Upper lobe of left lung (tissue), 6 donors: Measurements from ENCODE around the gene ADAMTS13. TPM values are rescaled to one million over a fixed set of nuclear protein-coding genes. Genes with fewer than 3 reads are reported as not detected.
"Not testable (repeated sequence)": the region's sequence is repeated elsewhere in the genome, so short reads cannot be mapped to it uniquely, and the experiment has no call there.

ENCODE experiments used
- ATAC-seq, 2 donors: fragments of 200-7000 bp; cut with Tn5 transposase; one replicate each; pipeline ENCODE4 v1.9.1; 2022; ENCODE audit warnings: mild to moderate bottlenecking in 2 of 2, moderate library complexity in 2 of 2; ENCODE audit not compliant: low FRiP score in 2 of 2
- DNase-seq, 2 donors: peaks; one replicate each; pipeline ENCODE4 v3.0.0-alpha.2; 2019 to 2020
- H3K27ac ChIP-seq, 4 donors: fragments of 200-600 bp; sonication (generic); one replicate each; pipeline ENCODE4 v1.5.1; 2016 to 2019
- H3K27me3 ChIP-seq, 4 donors: fragments of 200-600 bp; sonication (generic); one replicate each; pipeline ENCODE4 v1.5.1; 2017 to 2019
- H3K36me3 ChIP-seq, 4 donors: fragments of 200-600 bp; sonication (generic); one replicate each; pipeline ENCODE4 v1.5.1; 2016 to 2019
- H3K4me1 ChIP-seq, 4 donors: fragments of 200-600 bp; sonication (generic); one replicate each; pipeline ENCODE4 v1.5.1; 2018 to 2019
- H3K4me3 ChIP-seq, 4 donors: fragments of 200-600 bp; sonication (generic); one replicate each; pipeline ENCODE4 v1.5.1; 2017 to 2019; ENCODE audit warnings: mild to moderate bottlenecking in 2 of 4, moderate library complexity in 1 of 4
- H3K9me3 ChIP-seq, 4 donors: fragments of 200-600 bp; sonication (generic); one replicate each; pipeline ENCODE4 v1.5.1; 2018 to 2019
- EP300 ChIP-seq, 4 donors: sonication (generic); formaldehyde crosslinking; IDR thresholded peaks; one replicate each; pipeline ENCODE4 v1.5.1; 2017; ENCODE audit warnings: antibody characterized with exemption in 4 of 4, control low read depth in 2 of 4
- POLR2A ChIP-seq, 4 donors: fragments of 450-650 bp; IDR thresholded peaks; one replicate each; pipeline ENCODE4 v1.5.1; 2016 to 2017; ENCODE audit warnings: antibody characterized with exemption in 4 of 4, mild to moderate bottlenecking in 2 of 4
- POLR2AphosphoS5 ChIP-seq, 2 donors: sonication (generic); formaldehyde crosslinking; IDR thresholded peaks; one replicate each; pipeline ENCODE4 v1.5.1; 2017; ENCODE audit warnings: antibody characterized with exemption in 2 of 2
- WGBS, 2 donors: methylation state at CpG; one replicate each; pipeline ENCODE4 v1.1.5; 2017 to 2018; 5-methylcytosine and 5-hydroxymethylcytosine counted together
- total RNA-seq, 6 donors: library from RNA; depleted of rRNA in 4 of 6; stranded (reverse); fragments of >200 nt in 4 of 6; gene quantifications; one replicate each; pipeline versions ENCODE4 v1.1.0 to v1.2.1, GENCODE V29; 2016 to 2021
- TF ChIP-seq, protein P1 (sequence below), 6 experiments: fragments of 450-650 bp in 4 of 6; fragments of 200-600 bp in 2 of 6; sonication (generic) in 2 of 6; IDR thresholded peaks; one replicate each; pipeline ENCODE4 v1.5.1; 2016 to 2019; ENCODE audit warnings: antibody characterized with exemption in 6 of 6
- donor health status: DM: no; HTN: no; CAD: no; lungs with moderate emphysema.
- donor health status: DM: no; HTN: yes; CAD: no; lungs with severe emphysema.

ADAMTS13 gene
- total RNA-seq = 1 to 10 TPM; 1.4 to 9.4 (median 2.5) TPM

DNA sequence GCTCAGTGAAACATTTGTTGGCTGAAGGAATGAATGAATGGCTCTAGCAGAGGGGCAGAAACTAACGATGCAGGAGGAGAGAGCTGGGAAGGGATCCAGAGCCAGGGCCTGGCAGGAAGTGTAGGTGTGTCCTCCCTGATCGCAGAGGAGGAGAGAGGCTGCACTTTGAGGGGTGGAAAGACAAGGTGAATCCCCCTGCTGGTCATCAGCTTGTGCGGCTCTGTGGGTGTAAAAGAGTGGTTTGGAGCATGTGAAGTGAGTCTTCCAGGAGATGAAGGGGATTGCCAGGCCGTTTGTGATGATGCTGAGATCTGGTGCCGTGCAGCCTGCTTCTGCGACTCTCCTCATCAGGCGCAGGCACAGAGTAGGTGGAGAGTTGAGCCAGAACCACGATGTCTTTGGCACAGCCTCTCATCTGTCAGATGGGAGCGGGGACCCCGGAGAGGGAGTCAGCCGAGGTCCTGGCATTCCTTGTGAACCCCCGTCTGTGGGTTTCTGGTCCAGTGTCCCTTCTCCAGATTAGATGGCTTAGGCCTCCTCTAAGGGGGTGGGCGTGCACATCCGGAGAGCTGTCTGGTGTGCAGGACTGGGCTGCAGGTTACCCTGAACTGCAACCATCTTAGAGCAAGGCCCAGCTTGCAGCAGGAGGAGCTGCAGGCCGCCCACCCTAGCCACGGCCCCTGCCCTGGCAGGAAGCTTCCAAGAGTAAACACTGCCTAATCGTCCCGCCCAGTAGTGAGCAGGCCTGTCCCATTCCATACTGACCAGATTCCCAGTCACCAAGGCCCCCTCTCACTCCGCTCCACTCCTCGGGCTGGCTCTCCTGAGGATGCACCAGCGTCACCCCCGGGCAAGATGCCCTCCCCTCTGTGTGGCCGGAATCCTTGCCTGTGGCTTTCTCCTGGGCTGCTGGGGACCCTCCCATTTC is at the start of gene ADAMTS13:
ADAMTS13 (plus strand) TSS at position 753 of the 928 bp plus-strand sequence; CDS start at position 830, 77 bp downstream.
- ATAC-seq = no peak
- Histone ChIP-seq H3K9me3 (no peaks in the 10 kb centered on the region), H3K4me3 (no peak within 1 kb of the TSS), H3K4me1 (peaks cover 9 to 25% (median 11%) of the 10 kb centered on the region in 4 donors), H3K27me3 (no peaks in the 10 kb centered on the region), H3K36me3 (no peaks in the 10 kb centered on the region), H3K27ac (peak within 1 kb of the TSS in 1 of 4 donors; percentile 16)
- no peak for TF ChIP-seq POLR2AphosphoS5 (IDR thresholded peaks at IDR 0.05)
- TF ChIP-seq EP300 (IDR thresholded peaks at IDR 0.05) = no peak
- TF ChIP-seq POLR2A (IDR thresholded peaks at IDR 0.05) = no peak
- TF ChIP-seq, protein P1, sequence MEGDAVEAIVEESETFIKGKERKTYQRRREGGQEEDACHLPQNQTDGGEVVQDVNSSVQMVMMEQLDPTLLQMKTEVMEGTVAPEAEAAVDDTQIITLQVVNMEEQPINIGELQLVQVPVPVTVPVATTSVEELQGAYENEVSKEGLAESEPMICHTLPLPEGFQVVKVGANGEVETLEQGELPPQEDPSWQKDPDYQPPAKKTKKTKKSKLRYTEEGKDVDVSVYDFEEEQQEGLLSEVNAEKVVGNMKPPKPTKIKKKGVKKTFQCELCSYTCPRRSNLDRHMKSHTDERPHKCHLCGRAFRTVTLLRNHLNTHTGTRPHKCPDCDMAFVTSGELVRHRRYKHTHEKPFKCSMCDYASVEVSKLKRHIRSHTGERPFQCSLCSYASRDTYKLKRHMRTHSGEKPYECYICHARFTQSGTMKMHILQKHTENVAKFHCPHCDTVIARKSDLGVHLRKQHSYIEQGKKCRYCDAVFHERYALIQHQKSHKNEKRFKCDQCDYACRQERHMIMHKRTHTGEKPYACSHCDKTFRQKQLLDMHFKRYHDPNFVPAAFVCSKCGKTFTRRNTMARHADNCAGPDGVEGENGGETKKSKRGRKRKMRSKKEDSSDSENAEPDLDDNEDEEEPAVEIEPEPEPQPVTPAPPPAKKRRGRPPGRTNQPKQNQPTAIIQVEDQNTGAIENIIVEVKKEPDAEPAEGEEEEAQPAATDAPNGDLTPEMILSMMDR (IDR thresholded peaks at IDR 0.05) = no peak
- no peak for DNase-seq
- WGBS, 2 donors = 32 to 49% methylated on average over 16 to 23 of the region's 23 CpGs

DNA sequence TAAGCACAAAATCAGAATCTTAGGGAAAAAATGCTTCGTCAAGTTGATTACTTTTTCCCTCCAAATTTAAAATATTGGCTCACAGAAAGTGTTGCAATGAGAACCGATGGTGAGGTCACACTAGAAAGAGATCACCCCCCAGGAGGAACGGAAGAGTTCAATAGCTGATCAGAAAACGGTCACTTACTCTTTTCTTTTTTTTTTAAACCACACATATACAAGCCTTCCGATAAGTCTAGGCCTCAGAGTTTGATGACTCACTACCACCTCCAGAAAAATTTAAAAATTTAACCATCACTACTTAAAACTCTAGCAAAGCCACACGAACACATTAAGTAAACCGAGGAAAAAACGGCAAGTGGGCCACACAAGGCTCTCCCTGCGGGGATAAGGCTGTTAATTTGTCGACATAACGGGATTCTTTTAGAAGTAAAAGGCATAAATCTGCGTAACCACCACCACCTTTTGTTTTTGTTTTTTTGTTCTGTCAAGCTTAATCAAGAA is 47.5 kb upstream of the ADAMTS13 start:
- peak overlapping the region; percentile 70 to 96 (median 82) for H3K4me3 ChIP-seq
- H3K4me1 ChIP-seq = peaks cover 43 to 59% (median 56%) of the 10 kb centered on the region in 4 donors
- TF ChIP-seq POLR2AphosphoS5 (IDR thresholded peaks at IDR 0.05) = no peak
- TF ChIP-seq, protein P1 (IDR thresholded peaks at IDR 0.05) = no peak
- no peak for TF ChIP-seq POLR2A (IDR thresholded peaks at IDR 0.05)
- TF ChIP-seq EP300 (IDR thresholded peaks at IDR 0.05) = no peak
- peaks cover 0 to 20% (median 7%) of the 10 kb centered on the region in 4 donors for H3K36me3 ChIP-seq
- 15 to 16% methylated on average over 12 of the region's 12 CpGs for WGBS, 2 donors
- DNase-seq = no peak
- no peak for ATAC-seq
- H3K27me3 ChIP-seq = no peaks in the 10 kb centered on the region
- peak overlapping the region; percentile 95 to 100 (median 96) for H3K27ac ChIP-seq
- no peaks in the 10 kb centered on the region for H3K9me3 ChIP-seq

DNA sequence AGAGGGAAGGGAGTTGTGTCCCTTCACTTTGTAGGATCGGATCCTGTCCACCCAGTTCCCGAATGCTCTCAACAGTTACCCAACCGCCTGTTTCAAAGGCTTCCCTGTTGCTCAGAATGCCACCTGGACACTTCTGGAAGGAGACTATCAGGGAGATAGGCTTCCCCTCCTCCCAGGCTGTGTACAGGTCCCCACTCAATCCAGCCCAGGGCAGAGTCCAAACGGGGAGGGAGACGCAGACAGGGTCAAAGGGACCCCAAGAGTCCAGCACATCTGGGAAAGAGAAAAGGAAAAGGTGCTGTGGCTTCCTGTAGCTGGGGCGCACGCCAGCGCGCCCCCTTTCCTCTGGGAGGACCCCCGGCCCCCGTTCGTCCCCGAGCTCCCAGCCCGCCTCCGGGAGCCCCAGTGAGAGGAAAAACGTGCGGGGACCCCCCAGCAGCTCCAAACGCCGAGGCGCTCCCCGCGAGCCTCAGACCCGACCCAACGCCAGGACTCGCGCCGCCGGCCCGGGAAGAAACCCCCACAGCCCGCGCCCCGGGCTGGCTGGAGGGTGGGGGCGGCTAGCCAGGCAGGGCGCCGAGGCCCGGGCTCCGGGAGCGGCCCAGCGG is 46.9 kb upstream of the ADAMTS13 start:
- ATAC-seq (peak in 1 of 2 donors; percentile 5), DNase-seq (peak in 1 of 2 donors; percentile 67)
- no peaks in the 10 kb centered on the region for H3K9me3 ChIP-seq
- TF ChIP-seq POLR2A (IDR thresholded peaks at IDR 0.05) (no peak), EP300 (IDR thresholded peaks at IDR 0.05) (no peak), POLR2AphosphoS5 (IDR thresholded peaks at IDR 0.05) (peak in 1 of 2 donors; percentile 26)
- peaks cover 39 to 54% (median 51%) of the 10 kb centered on the region in 4 donors for H3K4me1 ChIP-seq
- no peaks in the 10 kb centered on the region for H3K27me3 ChIP-seq
- 0 to 1% methylated on average over 5 to 8 of the region's 39 CpGs for WGBS, 2 donors
- H3K27ac ChIP-seq = peak overlapping the region; percentile 95 to 100 (median 96)
- H3K36me3 ChIP-seq = peaks cover 0 to 14% (median 7%) of the 10 kb centered on the region in 4 donors
- peak overlapping the region; percentile 70 to 96 (median 82) for H3K4me3 ChIP-seq

DNA sequence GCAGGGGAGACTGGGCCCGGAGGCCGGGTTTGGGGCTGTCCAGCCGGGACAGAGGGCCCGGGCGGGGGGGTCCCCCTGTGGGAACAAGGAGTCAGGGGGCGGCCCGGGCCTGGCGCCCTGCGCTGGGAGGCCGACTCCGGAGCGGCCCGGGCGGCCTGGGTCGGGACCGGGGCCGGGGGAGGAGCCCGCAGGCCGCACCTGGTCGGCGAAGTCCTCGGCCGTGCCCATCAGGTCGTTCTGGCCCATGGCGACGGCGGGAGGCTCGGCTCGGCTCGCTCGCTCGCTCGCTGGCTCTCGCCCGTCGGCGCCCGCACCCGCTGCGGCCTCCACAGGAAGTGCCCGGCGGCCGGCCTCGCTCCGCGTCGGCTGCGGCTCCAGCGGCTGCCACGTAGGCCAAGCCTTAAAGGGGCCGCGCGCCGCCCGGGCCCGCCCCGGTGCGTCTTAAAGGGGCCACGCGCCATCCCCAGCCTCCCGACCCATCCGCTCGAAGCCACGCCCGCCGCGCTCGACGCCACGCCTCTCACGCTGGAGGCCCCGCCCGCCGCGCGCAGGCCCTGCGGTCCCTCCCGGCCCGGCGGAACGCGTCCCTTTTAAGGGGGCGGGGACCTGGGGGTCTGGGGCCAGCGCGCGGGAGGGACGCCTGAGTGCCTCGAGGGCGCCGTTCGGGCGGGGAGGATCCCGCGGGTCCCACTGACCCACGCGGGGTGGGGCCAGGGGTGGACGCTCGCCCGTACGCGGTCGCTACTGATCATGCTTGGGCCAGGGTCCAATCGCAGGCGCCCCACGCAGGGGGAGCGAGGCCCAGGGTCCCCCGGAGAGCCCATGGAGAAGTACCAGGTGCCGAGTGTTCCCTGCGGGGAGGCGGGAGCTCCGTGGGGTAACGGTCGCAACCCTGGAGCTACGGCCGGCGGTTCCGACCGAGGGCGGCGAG is 46.2 kb upstream of the ADAMTS13 start, which contains the start of the genes STKLD1 and SURF4:
STKLD1 (plus strand) TSS at position 643 of the 931 bp plus-strand sequence; CDS start at position 751, 108 bp downstream.
SURF4 (minus strand) TSS at position 337 of the 931 bp plus-strand sequence; CDS start at position 246, 91 bp downstream.
- ATAC-seq = peak; percentile 97 to 98
- 0% methylated on average over 1 to 2 of the region's 120 CpGs for WGBS, 2 donors
- Histone ChIP-seq H3K4me1 (peaks cover 32 to 46% (median 43%) of the 10 kb centered on the region in 4 donors), H3K4me3 (peak within 1 kb of the TSS; percentile 70 to 96 (median 82)), H3K36me3 (peaks cover 0 to 11% (median 5%) of the 10 kb centered on the region in 4 donors), H3K9me3 (no peaks in the 10 kb centered on the region), H3K27ac (peak within 1 kb of the TSS; percentile 95 to 100 (median 96)), H3K27me3 (no peaks in the 10 kb centered on the region)
- TF ChIP-seq, protein P1 (IDR thresholded peaks at IDR 0.05) = peak in 4 of 6 experiments; percentile 41 to 80 (median 62)
- TF ChIP-seq POLR2A (IDR thresholded peaks at IDR 0.05) (peak in 3 of 4 donors; percentile 73 to 98 (median 89)), POLR2AphosphoS5 (IDR thresholded peaks at IDR 0.05) (peak; percentile 79 to 91), EP300 (IDR thresholded peaks at IDR 0.05) (peak in 1 of 4 donors; percentile 10)
- DNase-seq = peak; percentile 98 to 100

DNA sequence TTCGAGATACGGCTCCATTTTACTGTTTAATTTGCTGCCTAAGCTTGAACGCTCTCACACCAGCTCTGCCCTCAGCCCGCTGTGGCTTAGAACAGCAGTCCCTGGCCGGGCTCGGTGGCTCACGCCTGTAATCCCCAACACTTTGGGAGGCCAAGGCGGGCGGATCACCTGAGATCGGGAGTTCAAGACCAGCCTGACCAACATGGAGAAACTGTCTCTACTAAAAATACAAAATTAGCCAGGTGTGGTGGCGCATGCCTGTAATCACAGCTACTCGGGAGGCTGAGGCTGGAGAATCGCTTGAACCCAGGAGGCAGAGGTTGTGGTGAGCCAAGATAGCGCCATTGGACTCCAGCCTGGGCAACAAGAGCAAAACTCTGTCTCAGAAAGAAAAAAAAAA is 44.9 kb upstream of the ADAMTS13 start:
- not testable (repeated sequence) for ATAC-seq, H3K36me3 ChIP-seq, H3K27me3 ChIP-seq, DNase-seq, H3K9me3 ChIP-seq, H3K4me3 ChIP-seq, H3K27ac ChIP-seq
- 88 to 91% methylated on average over 14 of the region's 14 CpGs for WGBS, 2 donors
- peaks cover 19 to 33% (median 30%) of the 10 kb centered on the region in 4 donors for H3K4me1 ChIP-seq
